AG04450 (cell line): ENCODE results near the gene TXNRD2. TPM values are rescaled to one million over a fixed set of nuclear protein-coding genes. Genes with fewer than 3 reads are reported as not detected.
A peak's percentile ranks its signal among the peaks of the same experiment; 100 is the strongest.

ENCODE experiments used
- CTCF ChIA-PET: fragments of 300-600, 350-600 bp; formaldehyde crosslinking; extraction: SDS; loops from one replicate; lab custom pipeline; 2022; ENCODE audit warnings: antibody characterized with exemption, inconsistent platforms; lab: Charles Lee
- POLR2A ChIA-PET: fragments of 350-600 bp; formaldehyde crosslinking; extraction: SDS; loops from one replicate; lab custom pipeline; 2021; ENCODE audit warnings: antibody characterized with exemption, inconsistent platforms; lab: Yijun Ruan, JAX
- DNase-seq: peaks from one replicate; pipeline ENCODE4 v3.0.0-alpha.2; 2011; ENCODE audit warnings: low read depth, low spot score
- H3K27ac ChIP-seq: one replicate; pipeline ENCODE4 v1.5.1; 2012; ENCODE audit warnings: low read depth, low read length, control low read depth
- H3K27me3 ChIP-seq: one replicate; pipeline ENCODE4 v1.6.0; 2012; ENCODE audit warnings: low read length; ENCODE audit not compliant: control insufficient read depth, insufficient read depth
- H3K4me3 ChIP-seq: 2 replicates; pipeline ENCODE4 v1.5.1; 2011; ENCODE audit warnings: mild to moderate bottlenecking, low read depth, low read length, control low read depth
- H3K9me3 ChIP-seq: 2 replicates; pipeline ENCODE4 v1.5.1; 2012; ENCODE audit warnings: low read length; ENCODE audit not compliant: control insufficient read depth, insufficient read depth
- CTCF ChIP-seq: IDR thresholded peaks from 2 replicates; pipeline ENCODE4 v1.5.1; 2011; ENCODE audit warnings: low read depth, low read length, control low read depth, inconsistent platforms
- polyA plus RNA-seq: library from polyadenylated mRNA; depleted of rRNA; stranded (reverse); fragments of >200 nt; gene quantifications from 2 replicates; pipeline ENCODE4 v1.2.3, GENCODE V29; 2011

TXNRD2 gene
- polyA plus RNA-seq, 1 experiment: 13.3 TPM

GRCh38 chr22:19943082-19944026 lies 1.7 kb upstream of the TXNRD2 start:
- CTCF ChIA-PET: interaction anchor here (1.0 to 1.6 kb wide), 3 partner anchors 11 to 213 kb away, joined by 3 to 5 read pairs (median 4); no protein-coding TSS in a partner anchor
- Histone ChIP-seq H3K27me3 (no peaks in the 10 kb centered on the region), H3K9me3 (no peaks in the 10 kb centered on the region), H3K27ac (peak overlapping the region; percentile 99), H3K4me3 (peak overlapping the region; percentile 82)
- no peak for DNase-seq
- POLR2A ChIA-PET: no interaction called here
- TF ChIP-seq CTCF: peak; percentile 17; the same call in 1 of the 2 replicates

GRCh38 chr22:19942157-19943081 lies 801 bp upstream of the TXNRD2 start:
- Histone ChIP-seq H3K9me3 (no peaks in the 10 kb centered on the region), H3K27ac (peak overlapping the region; percentile 99), H3K27me3 (no peaks in the 10 kb centered on the region), H3K4me3 (peak overlapping the region; percentile 82)
- DNase-seq: no peak
- ChIA-PET CTCF (interaction anchor here (1.0 to 1.6 kb wide), 2 partner anchors 11 to 212 kb away, joined by 4 to 5 read pairs; no protein-coding TSS in a partner anchor), POLR2A (interaction anchor here (0.6 to 0.9 kb wide), 2 partner anchors 212 to 509 kb away, joined by 3 to 6 read pairs; no protein-coding TSS in a partner anchor)
- no peak for TF ChIP-seq CTCF

GRCh38 chr22:19940536-19941364 lies 868 bp downstream of the TXNRD2 start:
- Histone ChIP-seq H3K27me3 (no peaks in the 10 kb centered on the region), H3K4me3 (peak overlapping the region; percentile 82), H3K27ac (peak overlapping the region; percentile 57), H3K9me3 (peaks cover 6% of the 10 kb centered on the region; the same call in 1 of the 2 replicates)
- POLR2A ChIA-PET: interaction anchor here (0.5 to 0.9 kb wide), 2 partner anchors 210 to 399 kb away, joined by 3 to 4 read pairs; no protein-coding TSS in a partner anchor
- DNase-seq: no peak
- no peak for TF ChIP-seq CTCF
- CTCF ChIA-PET: interaction anchor here (0.6 kb wide), 1 partner anchor 18 kb away, joined by 3 read pairs; no protein-coding TSS in a partner anchor

GRCh38 chr22:19937616-19938473 lies 3.8 kb downstream of the TXNRD2 start:
- Histone ChIP-seq H3K27me3 (no peaks in the 10 kb centered on the region), H3K9me3 (peaks cover 10% of the 10 kb centered on the region; the same call in 1 of the 2 replicates), H3K4me3 (no peak overlapping the region), H3K27ac (no peak overlapping the region)
- CTCF ChIA-PET: interaction anchor here (1.3 kb wide), 1 partner anchor 9 kb away, joined by 3 read pairs; no protein-coding TSS in a partner anchor
- DNase-seq: no peak
- POLR2A ChIA-PET: no interaction called here
- no peak for TF ChIP-seq CTCF
